CD4-positive, alpha-beta T cell treated with Interleukin-4 for 1 hour (primary cell): ENCODE results near the gene ZNF236.

Experiments used
- DNase-seq, 2 donors: peaks; one replicate each; pipeline ENCODE4 v3.0.0-alpha.2; 2020 to 2022

ZNF236 gene

DNA sequence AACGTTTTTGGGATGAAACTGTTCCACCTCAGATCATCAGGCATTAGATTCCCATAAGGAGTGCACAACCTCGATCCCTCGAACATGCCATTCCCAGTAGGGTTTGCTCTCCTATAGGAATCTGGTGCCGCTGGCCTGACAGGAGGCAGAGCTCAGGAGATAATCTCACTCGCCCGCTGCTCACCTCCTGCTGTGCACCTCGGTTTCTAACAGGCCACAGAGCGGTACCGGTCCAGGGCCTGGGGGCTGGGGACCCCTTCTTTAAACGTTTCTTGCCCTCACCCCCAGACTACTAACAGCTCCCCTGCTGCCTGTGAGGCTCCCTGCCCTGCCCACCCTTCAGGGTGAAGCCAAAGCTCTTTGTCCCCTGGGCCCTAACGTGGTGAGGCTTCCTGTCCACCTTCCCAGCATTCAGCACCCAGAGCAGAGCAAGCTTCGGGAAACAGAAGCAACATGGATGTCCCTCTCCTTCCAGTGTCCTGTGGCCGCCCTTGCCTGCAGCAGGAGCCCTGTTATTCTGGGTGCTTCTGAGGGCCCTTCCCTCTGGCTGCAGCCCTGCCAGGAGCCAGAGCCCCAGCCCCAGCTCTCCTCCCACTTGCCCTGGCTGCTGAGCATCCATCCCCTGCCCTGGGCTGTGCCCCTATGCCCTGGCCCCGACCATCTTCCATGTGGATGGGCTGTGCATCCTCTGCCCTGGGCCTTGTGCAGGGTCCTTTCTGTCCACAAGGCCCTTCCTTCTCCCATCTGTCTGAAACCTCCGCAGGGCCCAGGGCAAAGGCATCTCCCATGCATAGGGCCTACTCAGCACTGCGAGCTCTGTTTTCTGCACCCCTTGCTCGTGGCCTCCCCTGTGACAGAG, 170.1 kb downstream of the ZNF236 start:
- no peak for DNase-seq

- DNase-seq, result peak in 1 of 2 donors; percentile 5
Observed at GRCh38 chr18:76993085-76993382, 170.7 kb downstream of the ZNF236 start.

GRCh38 chr18:76993573-76993972, 171.2 kb downstream of the ZNF236 start:
- DNase-seq, result no peak

- no peak for DNase-seq
Observed at GRCh38 chr18:76994086-76994654, 171.8 kb downstream of the ZNF236 start.

DNA sequence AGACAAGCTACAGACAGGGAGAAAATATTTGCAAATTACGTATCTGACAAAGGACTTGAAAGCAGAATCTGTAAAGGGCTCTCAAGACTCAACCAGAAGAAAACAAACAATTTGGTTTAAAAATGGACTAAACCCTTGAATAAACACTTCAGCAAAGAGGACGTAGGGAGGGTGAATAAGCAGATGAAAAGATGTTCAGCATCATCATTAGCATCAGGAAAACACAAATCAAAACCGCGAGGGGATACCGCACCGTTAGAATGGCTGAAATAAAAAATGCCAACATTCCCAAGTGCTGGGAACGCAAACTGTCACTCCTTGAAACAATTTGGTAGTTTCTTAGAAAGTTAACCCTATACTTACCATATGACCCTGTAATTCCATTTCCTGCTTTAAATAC, 173.5 kb downstream of the ZNF236 start:
- DNase-seq, result no peak

DNA sequence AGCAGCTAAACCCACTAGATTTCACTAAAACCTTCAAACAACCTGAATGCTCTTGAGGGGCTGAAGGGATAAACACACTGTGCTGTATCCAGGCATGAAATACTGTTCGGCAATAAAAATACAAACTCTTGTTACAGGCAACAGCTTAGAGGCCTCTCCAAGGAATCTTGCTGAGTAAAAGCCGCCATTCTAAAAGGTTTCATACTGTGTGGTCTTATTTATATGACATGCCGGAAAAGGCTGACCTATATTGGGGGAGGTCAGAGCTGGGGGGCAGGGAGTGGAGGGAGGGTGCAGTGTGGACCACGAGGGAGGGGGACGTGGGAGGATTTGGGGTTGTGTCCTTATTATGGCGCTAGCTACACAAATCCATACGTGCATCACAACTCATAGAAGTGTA, 174.1 kb downstream of the ZNF236 start:
- no peak for DNase-seq

DNA sequence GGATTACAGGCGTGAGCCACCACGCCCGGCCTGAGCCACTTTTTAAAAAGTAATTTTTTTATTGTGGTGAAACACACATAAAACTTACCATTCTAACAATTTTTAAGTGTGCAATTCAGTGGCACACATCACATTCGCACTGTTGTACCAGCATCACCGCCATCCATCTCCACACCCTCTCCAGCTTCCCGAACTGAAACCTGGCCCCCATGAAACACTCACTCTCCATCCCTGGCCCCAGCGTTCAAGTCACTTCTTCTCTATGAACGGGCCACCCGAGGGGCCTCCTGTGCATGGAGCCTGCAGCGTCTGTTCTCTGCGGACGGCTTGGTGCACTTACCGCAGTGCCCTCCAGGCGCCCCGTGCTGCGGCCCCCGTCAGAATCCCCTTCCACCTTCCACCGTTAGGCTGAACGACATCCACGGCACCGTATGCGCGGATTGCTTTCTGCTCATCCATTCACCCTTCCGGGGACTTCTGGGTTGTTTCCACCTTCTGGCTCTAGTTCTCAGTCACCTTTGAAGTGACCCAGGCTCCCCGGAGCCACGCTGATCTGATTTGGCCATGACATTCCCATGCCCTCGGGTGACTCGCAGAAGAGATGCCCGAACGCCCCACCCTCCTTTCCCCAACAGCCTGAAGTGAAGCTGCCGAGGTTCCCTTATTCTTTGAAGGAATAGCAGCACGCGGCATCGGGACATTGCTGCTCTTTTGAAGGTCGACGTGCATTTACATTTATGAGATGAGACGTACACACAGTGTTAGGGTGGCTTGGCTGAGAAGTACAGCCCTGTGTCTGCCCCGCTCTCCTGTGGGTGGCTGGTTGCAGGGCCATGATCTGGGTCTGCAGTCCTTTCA, 175.8 kb downstream of the ZNF236 start:
- DNase-seq, result no peak

- DNase-seq, result no peak
Observed at GRCh38 chr18:76999077-76999476, 176.7 kb downstream of the ZNF236 start.

DNA sequence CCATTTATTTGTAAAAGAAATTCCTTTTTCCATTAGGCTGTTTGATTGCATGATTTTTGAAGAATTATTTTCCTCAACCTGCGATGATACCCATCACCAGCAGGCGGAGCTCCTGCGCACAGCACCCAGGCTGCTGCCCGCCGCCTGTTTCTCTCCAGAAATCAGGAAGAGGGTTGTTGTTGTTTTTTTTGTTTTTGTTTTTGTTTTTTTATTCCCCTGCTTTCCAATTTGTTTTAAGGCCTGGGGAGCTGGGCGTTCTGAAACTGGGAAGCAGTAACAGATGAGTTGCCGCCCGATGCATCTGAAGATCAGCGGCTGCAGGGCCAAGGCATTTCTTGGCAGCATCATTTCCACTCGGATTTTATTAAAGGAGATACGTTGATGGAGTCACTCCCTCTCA, 178.2 kb downstream of the ZNF236 start:
- peak; percentile 54 to 55 for DNase-seq

DNA sequence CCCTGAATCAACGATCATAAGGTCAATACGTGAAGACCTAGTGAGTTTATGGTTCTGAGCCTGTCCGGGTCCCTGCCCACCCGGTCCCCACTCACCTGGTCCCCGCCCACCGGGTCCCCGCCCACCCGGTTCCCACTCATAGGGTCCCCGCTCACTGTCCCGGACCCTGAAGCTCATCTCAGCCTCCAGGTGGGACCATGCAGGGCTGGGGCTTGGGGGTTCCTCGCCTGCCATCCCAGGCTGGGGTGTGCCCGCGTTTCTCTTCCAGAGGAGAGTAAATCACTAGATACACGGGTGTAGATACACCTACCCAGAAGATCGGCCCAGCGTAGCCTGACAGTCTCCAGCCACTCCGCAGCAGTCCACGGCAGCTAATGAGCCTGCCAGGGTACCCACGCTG, 178.7 kb downstream of the ZNF236 start:
- DNase-seq, result peak in 1 of 2 donors; percentile 8

- DNase-seq, result no peak
Observed at GRCh38 chr18:77001979-77002378, 179.6 kb downstream of the ZNF236 start.

DNA sequence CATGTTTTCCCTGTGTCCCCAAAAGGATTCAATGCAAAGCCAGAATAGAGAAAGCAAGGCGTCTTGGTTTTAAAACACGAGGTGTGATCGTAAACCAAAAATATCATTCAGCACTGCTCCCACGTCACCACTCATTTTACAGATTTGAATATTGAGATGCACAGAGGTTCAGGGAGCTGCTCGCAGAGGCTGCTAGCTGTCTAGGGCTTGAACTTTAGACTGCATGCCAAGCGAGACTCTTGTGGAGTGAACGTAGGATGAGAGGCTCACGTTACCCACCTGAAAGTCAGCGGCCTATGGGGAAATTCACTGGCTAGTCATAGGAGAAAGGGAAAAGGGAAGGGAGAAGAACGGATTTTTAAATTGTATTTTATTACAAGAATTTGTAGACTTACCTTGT, 180.1 kb downstream of the ZNF236 start:
- DNase-seq, result no peak

DNA sequence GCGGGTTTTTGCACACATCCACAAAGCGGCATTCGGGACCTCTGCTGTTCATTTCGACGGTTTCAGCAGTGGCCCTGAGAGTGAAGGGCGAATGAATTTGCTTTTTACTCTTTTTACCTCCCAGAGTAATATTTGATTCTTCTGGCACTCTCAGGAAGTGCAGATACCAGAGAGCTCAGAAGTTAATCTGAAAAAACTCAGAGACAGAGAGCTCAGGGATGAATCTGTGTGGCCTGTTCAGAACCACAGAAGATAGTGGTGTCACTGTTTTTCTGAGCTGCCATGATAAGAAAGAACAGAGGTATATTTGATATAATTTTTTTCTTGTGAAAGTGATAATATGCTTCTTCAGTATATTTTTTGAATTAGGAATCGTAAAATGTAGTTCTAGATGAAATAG, 181.0 kb downstream of the ZNF236 start:
- no peak for DNase-seq

DNA sequence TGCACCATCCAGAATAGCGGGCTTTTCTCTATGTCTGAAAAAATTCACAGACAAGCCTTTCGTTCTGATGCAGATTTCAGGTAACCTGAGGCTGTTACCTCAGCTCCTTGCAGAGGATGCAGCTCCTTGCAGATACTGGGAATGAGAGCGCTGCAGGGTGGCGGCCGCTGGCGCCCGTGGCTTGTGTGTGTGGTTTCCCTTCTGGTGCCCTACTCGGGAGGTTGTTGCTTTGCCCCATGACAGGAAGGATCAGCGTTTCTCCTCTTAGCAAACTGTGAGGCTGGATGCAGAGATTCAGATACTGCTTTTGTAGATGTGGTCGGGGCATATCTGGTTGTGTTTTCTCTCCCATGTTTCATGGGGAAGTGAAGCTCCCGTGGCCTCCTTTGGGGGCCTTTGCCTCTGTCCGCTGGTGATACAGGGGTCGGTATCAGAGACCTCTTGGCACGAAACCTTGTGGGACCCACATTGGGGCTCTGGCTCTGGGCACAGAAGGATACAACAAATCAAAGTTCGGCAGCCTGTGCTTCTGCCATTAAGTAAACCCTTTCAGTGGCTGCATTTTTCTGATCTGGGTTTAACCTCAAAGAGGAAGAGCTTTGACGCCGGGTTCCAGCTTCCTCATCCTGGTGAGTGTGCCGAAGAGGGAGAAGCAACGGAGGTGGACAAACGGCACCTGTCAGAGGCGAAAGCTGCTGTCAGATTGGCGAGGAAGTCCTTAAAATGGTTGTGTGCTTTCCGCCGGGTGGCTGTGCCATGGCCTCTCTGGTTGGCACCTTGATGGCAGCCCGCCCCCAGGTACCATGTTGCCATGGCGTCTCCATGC, 182.4 kb downstream of the ZNF236 start:
- DNase-seq, result peak; percentile 6 to 34

GRCh38 chr18:77005651-77006195, 183.4 kb downstream of the ZNF236 start:
- DNase-seq, result no peak

DNA sequence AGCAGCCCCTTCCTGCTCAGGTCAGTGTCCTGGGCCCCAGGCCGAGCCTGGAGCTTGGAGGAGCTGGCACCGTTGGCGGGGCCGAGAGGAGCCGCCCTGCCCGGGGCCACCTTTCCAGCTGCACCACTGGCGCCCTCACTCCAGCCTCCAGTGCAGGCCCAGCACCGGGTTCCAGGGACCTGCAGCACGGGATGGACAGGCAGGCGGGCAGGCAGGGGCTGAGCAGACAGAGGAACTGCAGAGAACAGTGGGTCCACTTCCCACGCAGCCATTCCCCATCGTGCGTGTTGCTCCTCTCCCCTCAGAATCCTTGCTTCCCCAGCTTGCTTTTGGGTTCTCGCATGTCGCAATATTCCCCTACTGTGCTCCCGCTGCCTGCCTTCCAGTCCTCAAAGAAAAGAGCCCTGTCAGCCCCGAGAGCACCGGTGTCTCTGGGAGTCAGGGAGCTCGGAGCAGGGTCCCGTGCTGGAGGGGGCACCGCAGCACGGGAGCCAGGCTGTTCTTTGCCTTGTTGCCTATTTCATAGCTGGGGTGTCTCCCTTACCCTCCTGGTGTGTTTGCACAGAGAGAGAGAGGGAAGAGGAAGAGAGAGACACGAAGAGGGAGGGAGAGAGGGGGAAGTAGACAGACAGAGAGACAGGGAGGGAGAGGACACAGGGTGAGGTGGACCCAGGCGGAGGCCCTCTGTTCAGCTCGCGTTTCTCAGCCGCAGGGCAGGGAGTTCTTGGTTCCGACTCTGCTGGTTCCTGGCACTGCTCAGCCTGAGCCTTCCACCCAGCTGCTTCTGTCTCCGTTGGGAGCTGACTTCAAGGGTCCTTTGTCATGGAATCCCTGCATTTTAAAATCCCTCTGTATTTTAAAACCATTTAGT, 184.2 kb downstream of the ZNF236 start:
- no peak for DNase-seq

GRCh38 chr18:77007251-77007650, 184.9 kb downstream of the ZNF236 start:
- no peak for DNase-seq

- no peak for DNase-seq
Observed at GRCh38 chr18:77008006-77008405, 185.6 kb downstream of the ZNF236 start.

GRCh38 chr18:77008576-77009315, 186.4 kb downstream of the ZNF236 start:
- no peak for DNase-seq

GRCh38 chr18:77009675-77010074, 187.3 kb downstream of the ZNF236 start:
- no peak for DNase-seq

DNA sequence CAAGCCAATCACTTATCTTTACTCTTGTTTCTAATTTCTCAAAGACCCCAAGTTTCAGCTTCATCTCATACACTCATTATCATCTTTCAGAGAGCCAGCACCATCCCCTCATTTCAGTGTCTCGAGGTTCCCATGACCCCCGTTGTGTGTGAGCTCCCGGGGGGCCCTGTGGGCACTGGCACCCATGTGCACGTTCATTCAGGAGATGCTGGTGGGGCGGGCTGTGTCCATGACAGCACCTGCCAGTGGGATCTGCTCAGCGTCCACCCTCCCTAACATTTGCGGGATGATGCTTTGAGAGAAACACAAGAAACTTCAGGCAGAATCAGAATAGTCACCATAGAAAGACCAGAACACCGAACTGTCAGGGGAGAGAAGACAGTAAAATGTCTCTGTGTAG, 189.8 kb downstream of the ZNF236 start:
- DNase-seq, result no peak
